Measurements from ENCODE around the gene CLCN7. TPM values are rescaled to one million over a fixed set of nuclear protein-coding genes. Genes with fewer than 3 reads are reported as not detected.

CLCN7 gene
- polyA plus RNA-seq, 1 donor from 2014 or later, result 40.9 TPM

GRCh38 chr16:1451702-1452392 is 23.0 kb downstream of the CLCN7 start:
- no peak overlapping the region for H2AFZ ChIP-seq (ENCODE audit: low read depth, low read length)
- H3K36me3 ChIP-seq (ENCODE audit: insufficient read depth, low read length), result no peaks in the 10 kb centered on the region
- TF ChIP-seq, protein P1, sequence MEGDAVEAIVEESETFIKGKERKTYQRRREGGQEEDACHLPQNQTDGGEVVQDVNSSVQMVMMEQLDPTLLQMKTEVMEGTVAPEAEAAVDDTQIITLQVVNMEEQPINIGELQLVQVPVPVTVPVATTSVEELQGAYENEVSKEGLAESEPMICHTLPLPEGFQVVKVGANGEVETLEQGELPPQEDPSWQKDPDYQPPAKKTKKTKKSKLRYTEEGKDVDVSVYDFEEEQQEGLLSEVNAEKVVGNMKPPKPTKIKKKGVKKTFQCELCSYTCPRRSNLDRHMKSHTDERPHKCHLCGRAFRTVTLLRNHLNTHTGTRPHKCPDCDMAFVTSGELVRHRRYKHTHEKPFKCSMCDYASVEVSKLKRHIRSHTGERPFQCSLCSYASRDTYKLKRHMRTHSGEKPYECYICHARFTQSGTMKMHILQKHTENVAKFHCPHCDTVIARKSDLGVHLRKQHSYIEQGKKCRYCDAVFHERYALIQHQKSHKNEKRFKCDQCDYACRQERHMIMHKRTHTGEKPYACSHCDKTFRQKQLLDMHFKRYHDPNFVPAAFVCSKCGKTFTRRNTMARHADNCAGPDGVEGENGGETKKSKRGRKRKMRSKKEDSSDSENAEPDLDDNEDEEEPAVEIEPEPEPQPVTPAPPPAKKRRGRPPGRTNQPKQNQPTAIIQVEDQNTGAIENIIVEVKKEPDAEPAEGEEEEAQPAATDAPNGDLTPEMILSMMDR (IDR thresholded peaks at IDR 0.05; ENCODE audit: poor library complexity, severe bottlenecking), result no peak
- TF ChIP-seq POLR2AphosphoS5 (IDR thresholded peaks at IDR 0.05) (no peak), EP300 (conservative IDR thresholded peaks at IDR 0.05; ENCODE audit: poor library complexity, severe bottlenecking) (no peak), TAF1 (IDR thresholded peaks at IDR 0.05; ENCODE audit: low read depth) (no peak), MXI1 (conservative IDR thresholded peaks at IDR 0.05; ENCODE audit: poor library complexity, severe bottlenecking) (no peak), SMC3 (conservative IDR thresholded peaks at IDR 0.05; ENCODE audit: poor library complexity) (no peak), EZH2 (IDR thresholded peaks at IDR 0.05; ENCODE audit: borderline replicate concordance, insufficient read depth, low read length, poor library complexity, severe bottlenecking) (no peak), RAD21 (conservative IDR thresholded peaks at IDR 0.05) (no peak)
- TF ChIP-seq, protein P2, sequence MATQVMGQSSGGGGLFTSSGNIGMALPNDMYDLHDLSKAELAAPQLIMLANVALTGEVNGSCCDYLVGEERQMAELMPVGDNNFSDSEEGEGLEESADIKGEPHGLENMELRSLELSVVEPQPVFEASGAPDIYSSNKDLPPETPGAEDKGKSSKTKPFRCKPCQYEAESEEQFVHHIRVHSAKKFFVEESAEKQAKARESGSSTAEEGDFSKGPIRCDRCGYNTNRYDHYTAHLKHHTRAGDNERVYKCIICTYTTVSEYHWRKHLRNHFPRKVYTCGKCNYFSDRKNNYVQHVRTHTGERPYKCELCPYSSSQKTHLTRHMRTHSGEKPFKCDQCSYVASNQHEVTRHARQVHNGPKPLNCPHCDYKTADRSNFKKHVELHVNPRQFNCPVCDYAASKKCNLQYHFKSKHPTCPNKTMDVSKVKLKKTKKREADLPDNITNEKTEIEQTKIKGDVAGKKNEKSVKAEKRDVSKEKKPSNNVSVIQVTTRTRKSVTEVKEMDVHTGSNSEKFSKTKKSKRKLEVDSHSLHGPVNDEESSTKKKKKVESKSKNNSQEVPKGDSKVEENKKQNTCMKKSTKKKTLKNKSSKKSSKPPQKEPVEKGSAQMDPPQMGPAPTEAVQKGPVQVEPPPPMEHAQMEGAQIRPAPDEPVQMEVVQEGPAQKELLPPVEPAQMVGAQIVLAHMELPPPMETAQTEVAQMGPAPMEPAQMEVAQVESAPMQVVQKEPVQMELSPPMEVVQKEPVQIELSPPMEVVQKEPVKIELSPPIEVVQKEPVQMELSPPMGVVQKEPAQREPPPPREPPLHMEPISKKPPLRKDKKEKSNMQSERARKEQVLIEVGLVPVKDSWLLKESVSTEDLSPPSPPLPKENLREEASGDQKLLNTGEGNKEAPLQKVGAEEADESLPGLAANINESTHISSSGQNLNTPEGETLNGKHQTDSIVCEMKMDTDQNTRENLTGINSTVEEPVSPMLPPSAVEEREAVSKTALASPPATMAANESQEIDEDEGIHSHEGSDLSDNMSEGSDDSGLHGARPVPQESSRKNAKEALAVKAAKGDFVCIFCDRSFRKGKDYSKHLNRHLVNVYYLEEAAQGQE (IDR thresholded peaks at IDR 0.05; ENCODE audit: borderline replicate concordance), result no peak

GRCh38 chr16:1450841-1451240 is 24.0 kb downstream of the CLCN7 start:
- TF ChIP-seq, protein P2 (IDR thresholded peaks at IDR 0.05; ENCODE audit: borderline replicate concordance), result no peak
- no peaks in the 10 kb centered on the region for H3K36me3 ChIP-seq (ENCODE audit: insufficient read depth, low read length)
- H3K9ac ChIP-seq (ENCODE audit: low read length), result no peak overlapping the region
- H3K4me2 ChIP-seq (ENCODE audit: low read length), result no peak overlapping the region
- H2AFZ ChIP-seq (ENCODE audit: low read depth, low read length), result no peak overlapping the region
- H3K9me2 ChIP-seq (ENCODE audit: insufficient read depth, low read length), result no peaks in the 10 kb centered on the region
- no peaks in the 10 kb centered on the region for H4K20me1 ChIP-seq (ENCODE audit: insufficient read depth)
- no peak overlapping the region for H3K4me3 ChIP-seq (ENCODE audit: low read length)
- no peaks in the 10 kb centered on the region for H3K9me3 ChIP-seq (ENCODE audit: low read length)
- no peaks in the 10 kb centered on the region for H3K79me2 ChIP-seq (replicated peaks; ENCODE audit: insufficient read depth, low read length)
- no peak overlapping the region for H3K27ac ChIP-seq (ENCODE audit: low read length)
- H3F3A ChIP-seq (ENCODE audit: insufficient read depth, low read length, poor library complexity, severe bottlenecking), result no peaks in the 10 kb centered on the region
- no peaks in the 10 kb centered on the region for H3K27me3 ChIP-seq (ENCODE audit: insufficient read depth, low read depth, low read length)

More at GRCh38 chr16:1451702-1452392, 23.0 kb downstream of the CLCN7 start:
- Histone ChIP-seq H4K20me1 (ENCODE audit: insufficient read depth) (no peaks in the 10 kb centered on the region), H3K4me2 (ENCODE audit: low read length) (no peak overlapping the region), H3K27ac (ENCODE audit: low read length) (no peak overlapping the region), H3K9me2 (ENCODE audit: insufficient read depth, low read length) (no peaks in the 10 kb centered on the region), H3K27me3 (ENCODE audit: insufficient read depth, low read depth, low read length) (no peaks in the 10 kb centered on the region), H3K9ac (ENCODE audit: low read length) (no peak overlapping the region), H3F3A (ENCODE audit: insufficient read depth, low read length, poor library complexity, severe bottlenecking) (no peaks in the 10 kb centered on the region), H3K79me2 (replicated peaks; ENCODE audit: insufficient read depth, low read length) (no peaks in the 10 kb centered on the region), H3K9me3 (ENCODE audit: low read length) (no peaks in the 10 kb centered on the region), H3K4me3 (ENCODE audit: low read length) (no peak overlapping the region)
